GM18858 (cell line): Measurements from ENCODE around the gene RAB33A.
"Not testable (repeated sequence)": the region's sequence is repeated elsewhere in the genome, so short reads cannot be mapped to it uniquely, and the experiment has no call there.

Source experiments
- ATAC-seq: cut with Tn5 transposase; IDR thresholded peaks from one replicate; pipeline ENCODE4 v1.9.1; 2021; ENCODE audit not compliant: unreplicated experiment

The RAB33A gene

GRCh38 chrX:130231184-130231583 lies 59.4 kb downstream of the RAB33A start:
- not testable (repeated sequence) for ATAC-seq
